ENCODE data around the gene DNAH9. TPM values are rescaled to one million over a fixed set of nuclear protein-coding genes. Genes with fewer than 3 reads are reported as not detected.

The DNAH9 gene
- total and polyA plus RNA-seq, 2 donors (not counting 1 experiment from before 2014, with no cell fraction given) = not detected

GRCh38 chr17:11807606-11808005 lies 209.3 kb downstream of the DNAH9 start:
- intact Hi-C loops (cut with micrococcal nuclease) = no loop called here
- H3K9me3 ChIP-seq (ENCODE audit: control extremely low read depth in 1 of 3, control insufficient read depth in 2 of 3, insufficient read depth in 1 of 3, low read length in 2 of 3) = no peaks in the 10 kb centered on the region
- TF ChIP-seq CTCF (IDR thresholded peaks at IDR 0.05) = no peak
- no peak for TF ChIP-seq EZH2 (IDR thresholded peaks at IDR 0.05; ENCODE audit: borderline replicate concordance, insufficient read depth, low read depth, low read length, poor library complexity, severe bottlenecking)
- Mint-ChIP-seq H3K27ac (no peak overlapping the region), H3K4me1 (no peaks in the 10 kb centered on the region), H3K27me3 (no peaks in the 10 kb centered on the region), H3K9me3 (ENCODE audit: insufficient read depth) (no peaks in the 10 kb centered on the region), H3K4me3 (no peak overlapping the region)
- no peaks in the 10 kb centered on the region for H4K20me1 ChIP-seq (ENCODE audit: control insufficient read depth, insufficient read depth, low read length, poor library complexity, severe bottlenecking)
- no peak overlapping the region for H3K27ac ChIP-seq (ENCODE audit: low read length in 2 of 2)
- ChIA-PET POLR2A (no interaction called here), CTCF (no interaction called here)
- H3K79me2 ChIP-seq (ENCODE audit: control insufficient read depth, insufficient read depth, low read length) = no peaks in the 10 kb centered on the region
- no peak for DNase-seq
- no peak overlapping the region for H2AFZ ChIP-seq (ENCODE audit: insufficient read depth, low read depth, low read length, poor library complexity, severe bottlenecking)
- H3K4me2 ChIP-seq (replicated peaks; ENCODE audit: low read depth, low read length, poor library complexity, severe bottlenecking) = no peak overlapping the region
- WGBS (ENCODE audit: insufficient coverage) = 95% methylated on average over 6 of the region's 7 CpGs
- no peak for ATAC-seq (ENCODE audit: low read depth)
- no peaks in the 10 kb centered on the region for H3K27me3 ChIP-seq (replicated peaks in 1 of 4; ENCODE audit: control extremely low read depth in 1 of 4, control insufficient read depth in 3 of 4, insufficient read depth in 4 of 4, low read length in 3 of 4)
- no peaks in the 10 kb centered on the region for H3K4me1 ChIP-seq (ENCODE audit: control insufficient read depth in 2 of 2, insufficient read depth in 2 of 2, low read length in 2 of 2)
- no peak overlapping the region for H3K4me3 ChIP-seq (ENCODE audit: control extremely low read depth in 1 of 5, extremely low read depth in 1 of 5, insufficient read depth in 1 of 5, low read depth in 2 of 5, low read length in 4 of 5)
- H3K9ac ChIP-seq (ENCODE audit: low read length) = no peak overlapping the region
- H3K36me3 ChIP-seq (replicated peaks in 1 of 2; ENCODE audit: control extremely low read depth in 1 of 2, control insufficient read depth in 1 of 2, extremely low read depth in 1 of 2, insufficient read depth in 2 of 2, low read length in 1 of 2) = no peaks in the 10 kb centered on the region

GRCh38 chr17:11813278-11813677 lies 215.0 kb downstream of the DNAH9 start:
- Histone ChIP-seq H4K20me1 (ENCODE audit: control insufficient read depth, insufficient read depth, low read length, poor library complexity, severe bottlenecking) (no peaks in the 10 kb centered on the region), H3K36me3 (replicated peaks in 1 of 2; ENCODE audit: control extremely low read depth in 1 of 2, control insufficient read depth in 1 of 2, extremely low read depth in 1 of 2, insufficient read depth in 2 of 2, low read length in 1 of 2) (no peaks in the 10 kb centered on the region), H3K4me1 (ENCODE audit: control insufficient read depth in 2 of 2, insufficient read depth in 2 of 2, low read length in 2 of 2) (no peaks in the 10 kb centered on the region), H3K9ac (ENCODE audit: low read length) (no peak overlapping the region), H2AFZ (ENCODE audit: insufficient read depth, low read depth, low read length, poor library complexity, severe bottlenecking) (no peak overlapping the region), H3K27ac (ENCODE audit: low read length in 2 of 2) (no peak overlapping the region), H3K4me2 (replicated peaks; ENCODE audit: low read depth, low read length, poor library complexity, severe bottlenecking) (no peak overlapping the region), H3K27me3 (replicated peaks in 1 of 4; ENCODE audit: control extremely low read depth in 1 of 4, control insufficient read depth in 3 of 4, insufficient read depth in 4 of 4, low read length in 3 of 4) (no peaks in the 10 kb centered on the region), H3K4me3 (ENCODE audit: control extremely low read depth in 1 of 5, extremely low read depth in 1 of 5, insufficient read depth in 1 of 5, low read depth in 2 of 5, low read length in 4 of 5) (no peak overlapping the region), H3K79me2 (ENCODE audit: control insufficient read depth, insufficient read depth, low read length) (no peaks in the 10 kb centered on the region), H3K9me3 (ENCODE audit: control extremely low read depth in 1 of 3, control insufficient read depth in 2 of 3, insufficient read depth in 1 of 3, low read length in 2 of 3) (no peaks in the 10 kb centered on the region)
- TF ChIP-seq CTCF (IDR thresholded peaks at IDR 0.05) (no peak), EZH2 (IDR thresholded peaks at IDR 0.05; ENCODE audit: borderline replicate concordance, insufficient read depth, low read depth, low read length, poor library complexity, severe bottlenecking) (no peak)
- POLR2A ChIA-PET = no interaction called here
- Mint-ChIP-seq H3K27ac (no peak overlapping the region), H3K27me3 (no peaks in the 10 kb centered on the region), H3K4me1 (no peaks in the 10 kb centered on the region), H3K4me3 (no peak overlapping the region), H3K9me3 (ENCODE audit: insufficient read depth) (no peaks in the 10 kb centered on the region)
- DNase-seq (no peak), ATAC-seq (ENCODE audit: low read depth) (no peak)
- intact Hi-C loops (cut with micrococcal nuclease) = no loop called here
- WGBS (ENCODE audit: insufficient coverage) = no CpG with 5 or more reads among the region's 4 CpGs
- CTCF ChIA-PET = no interaction called here
